ENCODE results near the gene GPR31. TPM values are rescaled to one million over a fixed set of nuclear protein-coding genes. Genes with fewer than 3 reads are reported as not detected.

The GPR31 gene
- total and polyA plus RNA-seq, 9 donors, result 0.34 TPM; not detected in 8

- no peaks in the 10 kb centered on the region for H3K27me3 ChIP-seq
- intact Hi-C loops (cut with DNase I), result loop anchor here in 1 of 4 donors (5.0 kb wide), 1 partner anchor 838 kb away; no protein-coding TSS in a partner anchor
- H3K4me3 ChIP-seq, result no peak overlapping the region
- no peaks in the 10 kb centered on the region for H3K36me3 ChIP-seq
- WGBS, 3 donors, result 25 to 30% (median 28%) methylated on average over 2 of the region's 2 CpGs
- no peaks in the 10 kb centered on the region for H3K4me1 ChIP-seq (ENCODE audit: insufficient read depth)
- H3K27ac ChIP-seq, result no peak overlapping the region
- TF ChIP-seq CTCF (IDR thresholded peaks at IDR 0.05) (no peak), EP300 (IDR thresholded peaks at IDR 0.05) (no peak)
- H3K9me3 ChIP-seq, result no peaks in the 10 kb centered on the region
- DNase-seq, result no peak
These were observed 2.9 kb downstream of the GPR31 start for GRCh38 chr6:167154895-167155294.

DNA sequence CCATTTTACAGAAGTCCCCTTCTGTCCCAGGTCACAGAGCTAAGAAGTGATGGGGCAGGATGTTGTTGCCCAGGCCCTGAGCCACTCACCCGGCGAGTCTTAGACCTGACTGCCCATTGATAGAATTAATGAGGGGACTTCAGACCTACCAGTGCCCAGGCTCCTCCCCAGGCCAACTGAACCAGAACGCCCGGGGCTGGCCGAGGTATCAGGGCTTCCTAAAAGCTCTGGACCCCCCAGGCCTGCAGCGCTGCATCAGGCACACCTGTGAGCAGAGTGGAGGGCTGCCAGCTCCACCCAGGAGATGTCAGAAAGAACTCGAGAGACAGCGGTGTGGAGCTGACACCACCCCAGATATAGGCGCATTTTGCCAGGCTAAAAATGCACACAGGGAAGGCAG is 3.5 kb downstream of the GPR31 start:
- Histone ChIP-seq H3K27me3 (no peaks in the 10 kb centered on the region), H3K36me3 (no peaks in the 10 kb centered on the region), H3K27ac (no peak overlapping the region), H3K4me3 (no peak overlapping the region), H3K9me3 (no peaks in the 10 kb centered on the region), H3K4me1 (ENCODE audit: insufficient read depth) (no peaks in the 10 kb centered on the region)
- no peak for DNase-seq
- TF ChIP-seq EP300 (IDR thresholded peaks at IDR 0.05) (no peak), POLR2A (IDR thresholded peaks at IDR 0.05) (no peak), CTCF (IDR thresholded peaks at IDR 0.05) (no peak)
- intact Hi-C loops (cut with DNase I), result loop anchor here in 1 of 4 donors (5.0 kb wide), 1 partner anchor 837 kb away; no protein-coding TSS in a partner anchor
- 67 to 74% (median 72%) methylated on average over 9 of the region's 9 CpGs for WGBS, 3 donors

- no peak for DNase-seq
- H3K27me3 ChIP-seq, result no peaks in the 10 kb centered on the region
- H3K9me3 ChIP-seq, result no peaks in the 10 kb centered on the region
- H3K4me1 ChIP-seq (ENCODE audit: insufficient read depth), result no peaks in the 10 kb centered on the region
- H3K4me3 ChIP-seq, result no peak overlapping the region
- no peak overlapping the region for H3K27ac ChIP-seq
- intact Hi-C loops (cut with DNase I), result loop anchor here in 1 of 4 donors (5.0 kb wide), 1 partner anchor 836 kb away; no protein-coding TSS in a partner anchor
- no peak for TF ChIP-seq CTCF (IDR thresholded peaks at IDR 0.05)
- no peak for TF ChIP-seq EP300 (IDR thresholded peaks at IDR 0.05)
- no peak for TF ChIP-seq POLR2A (IDR thresholded peaks at IDR 0.05)
- 66 to 75% (median 67%) methylated on average over 13 of the region's 13 CpGs for WGBS, 3 donors
- H3K36me3 ChIP-seq, result no peaks in the 10 kb centered on the region
These were observed 4.2 kb downstream of the GPR31 start for GRCh38 chr6:167153521-167153959.

GRCh38 chr6:167152862-167153261 is 4.9 kb downstream of the GPR31 start:
- Histone ChIP-seq H3K27me3 (no peaks in the 10 kb centered on the region), H3K9me3 (no peaks in the 10 kb centered on the region), H3K4me1 (ENCODE audit: insufficient read depth) (no peaks in the 10 kb centered on the region), H3K36me3 (no peaks in the 10 kb centered on the region), H3K4me3 (no peak overlapping the region), H3K27ac (no peak overlapping the region)
- no peak for DNase-seq
- 83 to 87% (median 86%) methylated on average over 9 of the region's 9 CpGs for WGBS, 3 donors
- TF ChIP-seq EP300 (IDR thresholded peaks at IDR 0.05) (no peak), POLR2A (IDR thresholded peaks at IDR 0.05) (no peak), CTCF (IDR thresholded peaks at IDR 0.05) (no peak)
- intact Hi-C loops (cut with DNase I), result loop anchor here in 1 of 4 donors (5.0 kb wide), 1 partner anchor 836 kb away; no protein-coding TSS in a partner anchor
